ENCODE measurements around the gene GULP1. TPM values are rescaled to one million over a fixed set of nuclear protein-coding genes. Genes with fewer than 3 reads are reported as not detected.

Gene GULP1
- total RNA-seq, 1 donor from 2014 or later, result 39.1 TPM

DNA sequence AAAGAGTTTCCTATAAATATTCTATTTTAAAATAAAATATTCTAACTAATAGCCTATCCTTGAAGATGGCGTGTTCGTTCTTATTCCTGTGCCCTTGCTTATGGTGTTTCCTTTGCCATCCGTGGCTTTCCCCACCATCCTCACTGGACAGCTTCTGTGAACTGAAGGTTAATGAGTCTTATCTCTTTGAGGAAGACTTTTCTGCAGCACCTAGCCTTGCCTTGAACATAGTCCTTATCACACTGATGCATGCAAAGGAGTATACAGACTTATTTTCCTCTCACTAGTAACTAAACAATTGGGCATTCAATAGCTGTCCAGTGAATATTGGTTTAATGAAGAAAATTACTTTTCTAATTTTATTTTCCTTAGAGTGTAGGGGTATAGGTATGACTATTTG, 88.1 kb downstream of the GULP1 start:
- H3K9me3 Mint-ChIP-seq, result peaks cover 9% of the 10 kb centered on the region
- peaks cover 12% of the 10 kb centered on the region for H3K4me1 Mint-ChIP-seq
- TF ChIP-seq, protein P1, sequence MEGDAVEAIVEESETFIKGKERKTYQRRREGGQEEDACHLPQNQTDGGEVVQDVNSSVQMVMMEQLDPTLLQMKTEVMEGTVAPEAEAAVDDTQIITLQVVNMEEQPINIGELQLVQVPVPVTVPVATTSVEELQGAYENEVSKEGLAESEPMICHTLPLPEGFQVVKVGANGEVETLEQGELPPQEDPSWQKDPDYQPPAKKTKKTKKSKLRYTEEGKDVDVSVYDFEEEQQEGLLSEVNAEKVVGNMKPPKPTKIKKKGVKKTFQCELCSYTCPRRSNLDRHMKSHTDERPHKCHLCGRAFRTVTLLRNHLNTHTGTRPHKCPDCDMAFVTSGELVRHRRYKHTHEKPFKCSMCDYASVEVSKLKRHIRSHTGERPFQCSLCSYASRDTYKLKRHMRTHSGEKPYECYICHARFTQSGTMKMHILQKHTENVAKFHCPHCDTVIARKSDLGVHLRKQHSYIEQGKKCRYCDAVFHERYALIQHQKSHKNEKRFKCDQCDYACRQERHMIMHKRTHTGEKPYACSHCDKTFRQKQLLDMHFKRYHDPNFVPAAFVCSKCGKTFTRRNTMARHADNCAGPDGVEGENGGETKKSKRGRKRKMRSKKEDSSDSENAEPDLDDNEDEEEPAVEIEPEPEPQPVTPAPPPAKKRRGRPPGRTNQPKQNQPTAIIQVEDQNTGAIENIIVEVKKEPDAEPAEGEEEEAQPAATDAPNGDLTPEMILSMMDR (conservative IDR thresholded peaks at IDR 0.05), result no peak
- H3K4me3 Mint-ChIP-seq, result no peak overlapping the region
- no peaks in the 10 kb centered on the region for H3K27me3 Mint-ChIP-seq (ENCODE audit: low read depth)
- peaks cover 19% of the 10 kb centered on the region for H3K36me3 Mint-ChIP-seq (ENCODE audit: low read depth)
- H3K27ac Mint-ChIP-seq (ENCODE audit: unreplicated experiment), result no peak overlapping the region
- no peak for DNase-seq (ENCODE audit: low read depth, low spot score)

DNA sequence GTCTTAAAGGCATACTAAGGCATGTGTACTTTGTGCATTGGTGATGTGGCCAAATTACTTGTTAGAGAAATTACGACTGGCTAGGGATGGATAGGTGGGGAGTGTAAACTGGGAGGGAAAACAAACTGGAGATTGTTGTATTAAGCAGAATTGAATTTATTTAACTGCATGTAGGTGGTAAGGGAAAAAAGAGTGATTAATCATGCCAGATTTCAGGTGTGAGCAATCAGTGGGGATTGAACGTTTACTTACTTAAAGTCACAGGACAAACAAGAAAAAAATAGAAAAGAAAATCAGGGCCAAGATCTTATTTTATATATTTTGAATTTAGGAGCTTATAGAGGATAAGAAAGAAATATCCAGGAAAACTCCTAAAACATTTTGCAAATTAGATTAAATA, 88.6 kb downstream of the GULP1 start:
- TF ChIP-seq, protein P1 (conservative IDR thresholded peaks at IDR 0.05), result no peak
- no peaks in the 10 kb centered on the region for H3K27me3 Mint-ChIP-seq (ENCODE audit: low read depth)
- peaks cover 12% of the 10 kb centered on the region for H3K4me1 Mint-ChIP-seq
- H3K36me3 Mint-ChIP-seq (ENCODE audit: low read depth), result peaks cover 24% of the 10 kb centered on the region
- no peak overlapping the region for H3K27ac Mint-ChIP-seq (ENCODE audit: unreplicated experiment)
- H3K9me3 Mint-ChIP-seq, result peaks cover 10% of the 10 kb centered on the region
- no peak for DNase-seq (ENCODE audit: low read depth, low spot score)
- H3K4me3 Mint-ChIP-seq, result no peak overlapping the region

DNA sequence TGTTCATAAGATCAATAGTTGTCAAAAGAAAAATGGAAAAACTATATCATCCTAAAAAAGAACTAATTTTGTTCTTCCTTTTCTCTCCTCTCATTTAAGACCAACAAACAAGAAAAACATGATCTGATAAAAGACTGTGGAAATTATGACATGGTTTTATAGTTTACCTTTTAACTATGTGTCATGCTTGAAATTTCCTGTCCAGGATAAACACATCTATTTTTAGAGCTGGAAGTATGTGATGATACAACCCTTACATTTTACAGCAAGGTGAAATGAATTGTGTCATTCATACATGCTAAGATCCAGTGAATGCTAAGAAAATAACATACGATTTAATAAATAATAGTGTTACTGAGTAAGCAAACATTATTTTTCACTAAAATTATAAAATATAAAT, 89.9 kb downstream of the GULP1 start:
- TF ChIP-seq, protein P1 (conservative IDR thresholded peaks at IDR 0.05), result no peak
- Mint-ChIP-seq H3K4me1 (peaks cover 12% of the 10 kb centered on the region), H3K27me3 (ENCODE audit: low read depth) (no peaks in the 10 kb centered on the region), H3K4me3 (no peak overlapping the region), H3K9me3 (peaks cover 18% of the 10 kb centered on the region), H3K36me3 (ENCODE audit: low read depth) (peaks cover 33% of the 10 kb centered on the region), H3K27ac (ENCODE audit: unreplicated experiment) (no peak overlapping the region)
- no peak for DNase-seq (ENCODE audit: low read depth, low spot score)

DNA sequence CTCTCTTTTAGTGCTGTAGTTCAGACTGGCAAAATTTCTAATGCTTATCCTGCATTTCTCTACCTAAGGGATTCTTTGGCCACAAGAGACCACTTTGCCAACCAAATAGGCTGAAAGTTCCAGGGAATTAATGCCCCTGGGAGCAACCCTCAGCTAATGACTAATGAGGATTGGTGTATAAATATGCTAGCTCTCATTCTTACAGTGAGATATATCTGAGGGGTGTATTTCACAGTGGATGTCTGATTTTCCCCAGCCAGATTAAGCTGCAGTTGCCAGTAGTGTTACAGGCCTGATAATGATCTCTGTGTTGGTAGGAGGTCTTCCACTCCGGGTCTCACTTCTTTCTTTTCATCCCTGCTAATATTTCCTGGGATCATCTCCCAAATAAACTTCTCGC, 90.4 kb downstream of the GULP1 start:
- peaks cover 18% of the 10 kb centered on the region for H3K9me3 Mint-ChIP-seq
- no peak overlapping the region for H3K27ac Mint-ChIP-seq (ENCODE audit: unreplicated experiment)
- peaks cover 33% of the 10 kb centered on the region for H3K36me3 Mint-ChIP-seq (ENCODE audit: low read depth)
- no peaks in the 10 kb centered on the region for H3K27me3 Mint-ChIP-seq (ENCODE audit: low read depth)
- TF ChIP-seq, protein P1 (conservative IDR thresholded peaks at IDR 0.05), result no peak
- peaks cover 12% of the 10 kb centered on the region for H3K4me1 Mint-ChIP-seq
- no peak for DNase-seq (ENCODE audit: low read depth, low spot score)
- no peak overlapping the region for H3K4me3 Mint-ChIP-seq

DNA sequence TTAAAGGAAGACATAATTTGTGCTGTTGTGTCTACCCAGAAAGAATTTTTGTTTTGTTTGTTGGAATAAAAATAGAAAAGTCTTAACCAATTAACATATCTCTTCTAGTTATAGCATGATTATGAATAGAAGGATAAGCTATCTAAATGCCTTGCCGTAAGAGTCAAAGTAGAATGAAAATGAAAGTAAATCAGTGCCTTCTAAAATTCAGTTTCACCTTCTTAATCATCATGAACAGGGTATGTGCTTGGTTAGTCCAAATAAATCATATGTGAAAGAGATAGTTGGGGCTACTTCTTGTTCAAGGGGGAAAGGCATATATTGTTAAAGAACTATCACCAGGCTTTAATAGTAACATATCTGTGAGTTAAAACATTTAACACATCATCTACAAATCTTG, 91.5 kb downstream of the GULP1 start:
- H3K9me3 Mint-ChIP-seq, result peaks cover 18% of the 10 kb centered on the region
- H3K4me3 Mint-ChIP-seq, result no peak overlapping the region
- H3K27ac Mint-ChIP-seq (ENCODE audit: unreplicated experiment), result no peak overlapping the region
- peaks cover 36% of the 10 kb centered on the region for H3K36me3 Mint-ChIP-seq (ENCODE audit: low read depth)
- H3K4me1 Mint-ChIP-seq, result peaks cover 12% of the 10 kb centered on the region
- no peaks in the 10 kb centered on the region for H3K27me3 Mint-ChIP-seq (ENCODE audit: low read depth)
- TF ChIP-seq, protein P1 (conservative IDR thresholded peaks at IDR 0.05), result no peak
- DNase-seq (ENCODE audit: low read depth, low spot score), result no peak

DNA sequence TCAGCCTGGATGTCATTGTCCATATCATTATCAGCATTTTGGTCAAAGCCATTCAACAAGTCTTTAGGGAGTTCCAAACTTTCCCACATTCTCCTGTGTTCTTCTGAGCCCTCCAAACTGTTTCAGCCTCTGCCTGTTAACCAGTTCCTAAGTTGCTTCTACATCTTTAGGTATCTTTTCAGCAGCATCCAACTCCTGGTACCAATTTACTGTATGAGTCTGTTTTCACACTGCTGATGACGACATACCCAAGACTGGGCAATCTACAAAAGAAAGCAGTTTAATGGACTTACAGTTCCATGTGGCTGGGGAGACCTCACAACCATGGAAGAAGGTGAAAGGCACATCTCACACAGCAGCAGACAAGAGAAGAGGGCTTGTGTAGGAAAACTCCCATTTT, 94.2 kb downstream of the GULP1 start:
- DNase-seq (ENCODE audit: low read depth, low spot score), result no peak
- peaks cover 53% of the 10 kb centered on the region for H3K36me3 Mint-ChIP-seq (ENCODE audit: low read depth)
- TF ChIP-seq, protein P1 (conservative IDR thresholded peaks at IDR 0.05), result no peak

More for the DNA sequence above, 94.2 kb downstream of the GULP1 start:
- peaks cover 14% of the 10 kb centered on the region for H3K4me1 Mint-ChIP-seq
- peaks cover 23% of the 10 kb centered on the region for H3K9me3 Mint-ChIP-seq
- no peak overlapping the region for H3K4me3 Mint-ChIP-seq
- H3K27ac Mint-ChIP-seq (ENCODE audit: unreplicated experiment), result no peak overlapping the region
- no peaks in the 10 kb centered on the region for H3K27me3 Mint-ChIP-seq (ENCODE audit: low read depth)

Measured in neural crest cell (in vitro differentiated cells).